K562 (cell line): Measurements from ENCODE around the gene ODF2. TPM values are rescaled to one million over a fixed set of nuclear protein-coding genes. Genes with fewer than 3 reads are reported as not detected.
A peak's percentile ranks its signal among the peaks of the same experiment; 100 is the strongest.

Source experiments
- ATAC-seq: fragments of 200-7000 bp; cut with Tn5 transposase; 3 replicates; pipeline ENCODE4 v1.9.1; 2020; ENCODE audit warnings: moderate library complexity
- BruUV-seq: library from RNA; stranded (reverse); fragments of 400-500 nt; replicated peaks from 2 replicates; lab custom pipeline; 2021; lab: Mats Ljungman, UMichigan
- CTCF ChIA-PET: fragments of 300-600 bp; formaldehyde crosslinking; extraction: SDS; loops from one replicate; lab custom pipeline; 2021; ENCODE audit warnings: low intra/inter-chr PET ratio; lab: Yijun Ruan, JAX
- POLR2A ChIA-PET: fragments of 300-600, 350-650 bp; sonication (Branson Sonifier 250); formaldehyde crosslinking; extraction: SDS; loops from one replicate; lab custom pipeline; 2021; ENCODE audit warnings: antibody characterized with exemption, inconsistent platforms; lab: Yijun Ruan, JAX
- DNase-seq, 4 experiments: peaks; one replicate each; pipeline versions ENCODE4 v3.0.0 to v3.0.0-alpha.2; 2011 to 2018; ENCODE audit warnings: low spot score in 3 of 4, mixed read lengths in 3 of 4; ENCODE audit errors: extremely low read depth in 1 of 4
- FAIRE-seq: peaks from 2 replicates; lab custom pipeline; 2011; peaks lifted over from hg19 to GRCh38; lab: Jason Lieb, UNC
- H2AFZ ChIP-seq: 2 replicates; pipeline ENCODE4 v1.6.0; 2011; ENCODE audit warnings: low read depth, low read length, control low read depth, inconsistent platforms
- H3K27ac ChIP-seq: fragments of 200-600 bp; 3 replicates; pipeline ENCODE4 v1.8.0; 2011; ENCODE audit warnings: low read depth, mild to moderate bottlenecking, control low read depth, inconsistent platforms, low read length, moderate library complexity, mixed read lengths; ENCODE audit errors: extremely low read depth
- H3K27me3 ChIP-seq, 2 experiments: fragments of 300-600 bp in 1 of 2; 2 replicates in 1 of 2; 3 replicates in 1 of 2; pipeline versions ENCODE4 v1.6.0 to v1.8.0; 2011; ENCODE audit warnings: inconsistent platforms in 2 of 2, low read length in 2 of 2, mild to moderate bottlenecking in 1 of 2, mixed read lengths in 1 of 2, moderate library complexity in 1 of 2; ENCODE audit not compliant: control insufficient read depth in 2 of 2, insufficient read depth in 2 of 2
- H3K36me3 ChIP-seq: fragments of 300-600 bp; 3 replicates; pipeline ENCODE4 v1.8.0; 2011; ENCODE audit warnings: mild to moderate bottlenecking, low read length, inconsistent platforms; ENCODE audit not compliant: control insufficient read depth, insufficient read depth
- H3K4me1 ChIP-seq, 2 experiments: fragments of 200-600 bp in 1 of 2; replicated peaks in 1 of 2; 2 replicates in 1 of 2; 3 replicates in 1 of 2; pipeline versions ENCODE4 v1.5.1 to v1.8.0; 2011; ENCODE audit warnings: inconsistent platforms in 2 of 2, low read length in 2 of 2, mild to moderate bottlenecking in 1 of 2, mixed read lengths in 1 of 2, moderate library complexity in 1 of 2; ENCODE audit not compliant: control insufficient read depth in 2 of 2, insufficient read depth in 2 of 2
- H3K4me2 ChIP-seq: 2 replicates; pipeline ENCODE4 v1.6.1; 2011; ENCODE audit warnings: low read length, control low read depth, inconsistent platforms, mixed read lengths; ENCODE audit not compliant: insufficient read depth
- H3K4me3 ChIP-seq: fragments of 200-600 bp; sonication (generic), shearing (Covaris generic); 2 replicates; pipeline ENCODE4 v1.5.1; 2016; ENCODE audit warnings: control low read depth, inconsistent platforms
- H3K79me2 ChIP-seq: fragments of 200-600 bp; 3 replicates; pipeline ENCODE4 v1.8.0; 2011; ENCODE audit warnings: low read length, inconsistent platforms; ENCODE audit not compliant: control insufficient read depth, insufficient read depth
- H3K9ac ChIP-seq, 2 experiments: 2 replicates each; pipeline versions ENCODE4 v1.6.0 to v1.6.1; 2011; ENCODE audit warnings: low read depth in 2 of 2, low read length in 2 of 2, control low read depth in 1 of 2, inconsistent platforms in 1 of 2, mild to moderate bottlenecking in 1 of 2, mixed read lengths in 1 of 2; ENCODE audit not compliant: insufficient read depth in 1 of 2
- H3K9me1 ChIP-seq: one replicate; pipeline ENCODE4 v1.6.0; 2011; ENCODE audit warnings: inconsistent platforms, mild to moderate bottlenecking, low read length, moderate library complexity; ENCODE audit not compliant: control insufficient read depth, insufficient read depth
- H3K9me3 ChIP-seq: replicated peaks from 2 replicates; pipeline ENCODE4 v1.5.1; 2011; ENCODE audit warnings: low read depth, low read length, inconsistent platforms; ENCODE audit not compliant: control insufficient read depth, insufficient read depth
- H4K20me1 ChIP-seq: replicated peaks from 2 replicates; pipeline ENCODE4 v1.6.1; 2011; ENCODE audit warnings: low read length, inconsistent platforms, mixed read lengths; ENCODE audit not compliant: control insufficient read depth, insufficient read depth
- CREB1 ChIP-seq, 2 experiments: sonication (generic) in 1 of 2; formaldehyde crosslinking in 1 of 2; IDR thresholded peaks; 2 replicates each; pipeline versions ENCODE4 v1.6.1 to v1.8.0; 2012 to 2022; ENCODE audit warnings: inconsistent platforms in 1 of 2, mild to moderate bottlenecking in 1 of 2, missing genetic modification reagents in 1 of 2, moderate library complexity in 1 of 2
- ESRRA ChIP-seq: fragments of 450-650 bp; IDR thresholded peaks from 2 replicates; pipeline ENCODE4 v1.6.1; 2014; ENCODE audit warnings: low read depth, mild to moderate bottlenecking, moderate library complexity, borderline replicate concordance
- FOXM1 ChIP-seq, 2 experiments: fragments of 450-650 bp in 1 of 2; sonication (generic) in 1 of 2; formaldehyde crosslinking in 1 of 2; IDR thresholded peaks; 2 replicates each; pipeline versions ENCODE4 v1.6.1 to v1.9.0; 2017 to 2022; ENCODE audit warnings: low read depth in 2 of 2, mild to moderate bottlenecking in 2 of 2, missing genetic modification reagents in 1 of 2, moderate library complexity in 1 of 2
- TEAD4 ChIP-seq, 2 experiments: sonication (generic) in 1 of 2; formaldehyde crosslinking in 1 of 2; IDR thresholded peaks; 2 replicates each; pipeline versions ENCODE4 v1.6.1 to v1.8.0; 2012 to 2022; ENCODE audit warnings: borderline replicate concordance in 1 of 2, inconsistent platforms in 1 of 2, low read length in 1 of 2, mild to moderate bottlenecking in 1 of 2, missing genetic modification reagents in 1 of 2
- THAP7 ChIP-seq: fragments of 250-450 bp; sonication (Bioruptor Pico); IDR thresholded peaks from 2 replicates; pipeline ENCODE4 v1.5.0; 2021
- TRIM28 ChIP-seq: fragments of 450-650 bp; IDR thresholded peaks from 2 replicates; pipeline ENCODE4 v1.6.1; 2017
- ZFP36 ChIP-seq: fragments of 150-350 bp; IDR thresholded peaks from 2 replicates; pipeline ENCODE4 v1.6.1; 2018; ENCODE audit warnings: low read length, low read depth; ENCODE audit not compliant: partially characterized antibody
- ZNF124 ChIP-seq: sonication (generic); formaldehyde crosslinking; IDR thresholded peaks from 2 replicates; pipeline ENCODE4 v1.8.1; 2022; ENCODE audit warnings: missing genetic modification reagents
- ZNF551 ChIP-seq: fragments of 250-450 bp; sonication (Bioruptor Pico); IDR thresholded peaks from 2 replicates; pipeline ENCODE4 v1.5.0; 2021; ENCODE audit warnings: mild to moderate bottlenecking, moderate library complexity
- WGBS: fragments of 100-300 bp; shearing (Covaris generic); methylation state at CpG from one replicate; pipeline ENCODE4 v1.1.6; 2016; ENCODE audit warnings: low coverage, mixed read lengths; ENCODE audit not compliant: insufficient coverage; ENCODE audit errors: missing lambda C conversion rate; 5-methylcytosine and 5-hydroxymethylcytosine counted together
- in situ Hi-C: fragments of 300-500 bp; cut with MboI; formaldehyde crosslinking; loops from 4 replicates; pipeline ENCODE4 v1.15.0; 2018; ENCODE audit warnings: inconsistent platforms, mixed read lengths
- intact Hi-C: fragments of 100-400 bp; cut with micrococcal nuclease; formaldehyde crosslinking; loops from 2 replicates; pipeline ENCODE4 v1.14.2; 2022
- polyA plus RNA-seq, 8 experiments: library from polyadenylated mRNA; depleted of rRNA in 4 of 8; stranded (reverse) in 5 of 8; unstranded in 3 of 8; fragments of >200 nt; fragmentation: Nextera tagmentation in 2 of 8; fragmentation: Illumina TruSeq in 1 of 8; extraction: Ambion mirVana in 2 of 8; extraction: Trizol in 1 of 8; gene quantifications; 2 replicates each; pipeline versions ENCODE4 v1.2.1 to v1.2.3, GENCODE V29; 2011 to 2014; ENCODE audit warnings: inconsistent platforms in 1 of 8, missing spikeins in 1 of 8
- total RNA-seq, 7 experiments: library from RNA; depleted of rRNA in 6 of 7; stranded (reverse); fragments of >200 nt in 6 of 7; fragmentation: Illumina TruSeq in 2 of 7; extraction: Trizol in 2 of 7; gene quantifications; 2 replicates each; pipeline versions ENCODE4 v1.2.1 to v1.2.3, GENCODE V29; 2011 to 2021; ENCODE audit warnings: low replicate concordance in 1 of 7
- TF ChIP-seq, protein P1 (sequence below): fragments of 250-450 bp; sonication (Bioruptor Pico); IDR thresholded peaks from 2 replicates; pipeline ENCODE4 v1.5.0; 2020; ENCODE audit warnings: mild to moderate bottlenecking
- TF ChIP-seq, protein P2 (sequence below): sonication (generic); formaldehyde crosslinking; IDR thresholded peaks from 2 replicates; pipeline ENCODE4 v1.9.0; 2022; ENCODE audit warnings: mild to moderate bottlenecking, missing genetic modification reagents
- TF ChIP-seq, protein P3 (sequence below): fragments of 450-650 bp; IDR thresholded peaks from 2 replicates; pipeline ENCODE4 v1.6.1; 2016; ENCODE audit warnings: low read depth, mild to moderate bottlenecking, moderate library complexity

Gene ODF2
- total and polyA plus RNA-seq, 9 of the 15 experiments (the other 6 are each of a cell fraction or from before 2014, with no cell fraction given): 16.5 to 83.2 (median 69.7) TPM

DNA sequence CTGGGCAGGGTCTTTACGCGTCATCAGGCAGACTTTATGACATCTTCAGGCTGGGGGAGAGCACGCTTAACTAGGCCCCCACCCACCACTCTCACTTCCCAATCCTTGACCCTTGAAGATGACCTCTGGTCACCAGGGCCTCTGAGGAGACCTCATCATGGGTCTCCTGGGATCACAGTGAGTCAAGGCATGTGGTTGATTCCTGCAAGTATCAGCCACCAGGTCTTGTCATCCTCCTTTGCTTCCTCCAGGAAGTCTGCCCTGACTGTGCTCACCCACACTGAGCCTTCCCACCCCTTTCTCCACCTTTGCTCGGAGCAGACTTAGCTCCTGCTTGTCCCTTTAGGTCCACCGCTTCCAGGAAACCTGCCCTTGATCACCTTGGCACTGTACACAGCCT lies 17.3 kb downstream of the ODF2 start:
- Histone ChIP-seq H3K27me3 (no peaks in the 10 kb centered on the region), H3K9ac (peak overlapping the region in 1 of 2 experiments; percentile 4; a peak in 1 of 4 replicates), H3K36me3 (peaks cover 63% of the 10 kb centered on the region), H3K9me1 (peaks cover 4% of the 10 kb centered on the region), H3K27ac (no peak overlapping the region), H3K4me3 (no peak overlapping the region), H3K4me1 (peaks cover 4 to 7% of the 10 kb centered on the region in 2 experiments; a peak in 4 of 5 replicates), H3K9me3 (no peaks in the 10 kb centered on the region), H2AFZ (no peak overlapping the region), H4K20me1 (no peaks in the 10 kb centered on the region; the same call in 1 of the 2 replicates), H3K4me2 (no peak overlapping the region), H3K79me2 (no peaks in the 10 kb centered on the region)
- POLR2A ChIA-PET: interaction anchor here (0.6 to 1.5 kb wide), 5 partner anchors 10 to 392 kb away, joined by 3 to 8 read pairs (median 3); partner anchors contain the start of gene GLE1
- BruUV-seq: no TSS peak
- no peak for DNase-seq
- CTCF ChIA-PET: no interaction called here
- FAIRE-seq: no peak
- in situ Hi-C loops: no loop called here
- TF ChIP-seq ZFP36 (peak; percentile 86), ESRRA (no peak), FOXM1 (IDR thresholded peaks at IDR 0.05; ENCODE audit: low read depth) (no peak), FOXM1 (CRISPR knock-in tag; IDR thresholded peaks at IDR 0.05; ENCODE audit: low read depth) (no peak), TRIM28 (no peak), ZNF551 (CRISPR knock-in tag) (no peak), TEAD4 (IDR thresholded peaks at IDR 0.05; ENCODE audit: low read length) (no peak), TEAD4 (CRISPR knock-in tag; IDR thresholded peaks at IDR 0.05; ENCODE audit: borderline replicate concordance) (no peak), CREB1 (IDR thresholded peaks at IDR 0.05) (no peak), CREB1 (CRISPR knock-in tag; IDR thresholded peaks at IDR 0.05) (no peak), THAP7 (CRISPR knock-in tag) (no peak), ZNF124 (CRISPR knock-in tag) (no peak)
- TF ChIP-seq, protein P1, sequence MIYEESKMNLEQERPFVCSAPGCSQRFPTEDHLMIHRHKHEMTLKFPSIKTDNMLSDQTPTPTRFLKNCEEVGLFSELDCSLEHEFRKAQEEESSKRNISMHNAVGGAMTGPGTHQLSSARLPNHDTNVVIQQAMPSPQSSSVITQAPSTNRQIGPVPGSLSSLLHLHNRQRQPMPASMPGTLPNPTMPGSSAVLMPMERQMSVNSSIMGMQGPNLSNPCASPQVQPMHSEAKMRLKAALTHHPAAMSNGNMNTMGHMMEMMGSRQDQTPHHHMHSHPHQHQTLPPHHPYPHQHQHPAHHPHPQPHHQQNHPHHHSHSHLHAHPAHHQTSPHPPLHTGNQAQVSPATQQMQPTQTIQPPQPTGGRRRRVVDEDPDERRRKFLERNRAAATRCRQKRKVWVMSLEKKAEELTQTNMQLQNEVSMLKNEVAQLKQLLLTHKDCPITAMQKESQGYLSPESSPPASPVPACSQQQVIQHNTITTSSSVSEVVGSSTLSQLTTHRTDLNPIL (CRISPR knock-in tag): no peak
- TF ChIP-seq, protein P2, sequence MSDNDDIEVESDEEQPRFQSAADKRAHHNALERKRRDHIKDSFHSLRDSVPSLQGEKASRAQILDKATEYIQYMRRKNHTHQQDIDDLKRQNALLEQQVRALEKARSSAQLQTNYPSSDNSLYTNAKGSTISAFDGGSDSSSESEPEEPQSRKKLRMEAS (CRISPR knock-in tag): 0 out of 2 replicates have a peak, but pooled peaks have one; percentile 14
- TF ChIP-seq, protein P3, sequence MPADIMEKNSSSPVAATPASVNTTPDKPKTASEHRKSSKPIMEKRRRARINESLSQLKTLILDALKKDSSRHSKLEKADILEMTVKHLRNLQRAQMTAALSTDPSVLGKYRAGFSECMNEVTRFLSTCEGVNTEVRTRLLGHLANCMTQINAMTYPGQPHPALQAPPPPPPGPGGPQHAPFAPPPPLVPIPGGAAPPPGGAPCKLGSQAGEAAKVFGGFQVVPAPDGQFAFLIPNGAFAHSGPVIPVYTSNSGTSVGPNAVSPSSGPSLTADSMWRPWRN: no peak
- no peak for ATAC-seq
- intact Hi-C loops: no loop called here
- whole genome bisulfite sequencing: 95% methylated on average over 5 of the region's 5 CpGs
